NCI-H510A (cell line): Measurements from ENCODE around the gene ZNF248.
"Not testable (repeated sequence)": the region's sequence is repeated elsewhere in the genome, so short reads cannot be mapped to it uniquely, and the experiment has no call there.

Experiments
- DNase-seq: peaks from one replicate; lab custom pipeline; 2025; lab: John Stamatoyannopoulos, UW

ZNF248 gene

DNA sequence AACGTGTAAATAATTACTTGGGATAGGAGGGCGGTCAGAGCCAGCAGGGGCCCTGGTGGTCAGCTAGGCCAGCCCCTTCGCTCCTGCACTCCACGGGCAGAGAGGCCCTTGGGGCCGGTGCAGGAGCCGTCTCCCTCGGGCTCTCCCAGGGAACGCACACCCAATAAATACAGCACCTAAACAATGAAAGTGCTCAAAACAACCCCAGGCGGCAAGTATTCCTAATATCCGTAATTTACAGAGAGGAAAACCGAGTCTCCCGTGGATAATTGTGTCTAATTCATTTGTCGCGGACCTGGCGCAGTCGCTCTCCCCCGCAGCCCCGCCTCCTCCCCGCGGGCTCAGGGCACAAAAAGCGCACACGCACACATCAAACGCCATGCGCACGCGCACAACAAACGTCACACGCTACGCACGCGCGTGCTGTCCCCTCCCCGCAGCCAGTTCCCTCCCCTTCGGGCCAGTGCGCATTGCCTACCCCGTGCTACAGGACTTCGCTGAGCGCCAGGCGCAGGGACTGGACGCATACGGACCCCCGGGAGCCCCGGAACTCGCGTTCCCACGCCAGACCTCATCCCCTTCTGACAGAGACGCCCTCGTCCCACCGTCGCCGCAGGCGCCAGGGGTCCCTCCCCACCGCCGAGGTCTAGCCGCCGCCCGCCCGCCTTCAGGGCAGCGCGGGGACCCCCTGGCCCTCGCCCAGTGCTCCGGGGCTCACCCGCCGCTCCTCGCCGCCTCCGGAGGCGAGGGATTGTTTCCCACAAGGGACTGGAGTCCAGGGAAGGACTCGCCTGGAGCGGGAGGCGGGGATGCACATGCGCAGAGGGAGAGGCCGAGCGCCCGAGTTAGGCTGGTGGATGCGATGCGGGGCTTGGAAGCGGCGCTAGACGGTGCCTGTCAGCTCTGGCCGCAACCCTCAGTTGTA is at the start of gene ZNF248:
Gene ZNF248, minus strand, starts transcription at position 324 of the 925 bp plus-strand sequence. CDS start 1,300 bp downstream, outside the sequence.
- DNase-seq, result peak; percentile 71

DNA sequence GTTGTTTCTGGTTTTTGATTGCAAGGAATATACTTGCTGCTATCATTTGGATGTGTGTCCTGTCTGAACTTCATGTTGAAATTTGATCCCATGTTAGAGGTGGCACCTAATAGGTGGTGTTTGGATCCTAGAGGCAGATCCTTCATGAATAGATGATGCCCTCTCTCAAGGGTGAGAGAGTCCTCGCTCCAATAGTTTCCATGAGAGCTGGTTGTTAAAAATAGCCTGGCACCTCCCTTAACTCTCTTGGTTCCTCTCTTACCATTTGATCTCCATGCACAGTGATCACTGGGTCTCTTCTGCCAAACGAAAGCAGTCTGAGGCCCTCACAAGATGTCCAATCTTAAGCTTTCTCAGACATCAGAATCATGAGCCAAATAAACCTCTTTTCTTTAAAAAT is 49.0 kb upstream of the ZNF248 start:
- DNase-seq, result no peak

DNA sequence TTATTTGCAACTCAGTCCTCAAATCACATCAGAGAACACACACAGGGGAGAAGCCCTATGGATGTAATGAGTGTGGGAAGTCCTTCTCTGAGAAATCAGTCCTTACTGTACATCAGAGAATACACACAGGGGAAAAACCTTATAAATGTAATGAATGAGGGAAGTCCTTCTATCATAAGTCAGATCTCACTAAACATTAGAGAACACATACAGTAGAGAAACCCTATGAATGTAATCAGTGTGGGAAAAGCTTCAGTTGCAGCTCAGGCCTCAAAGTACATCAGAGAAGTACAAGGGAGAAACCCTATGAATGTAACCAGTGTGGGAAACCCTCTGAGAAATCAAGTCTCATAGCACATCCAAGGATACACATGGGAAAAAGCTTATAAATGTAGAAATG is 39.0 kb upstream of the ZNF248 start:
- DNase-seq, result no peak

- no peak for DNase-seq
These were observed 38.3 kb upstream of the ZNF248 start for GRCh38 chr10:37895674-37896073.

DNA sequence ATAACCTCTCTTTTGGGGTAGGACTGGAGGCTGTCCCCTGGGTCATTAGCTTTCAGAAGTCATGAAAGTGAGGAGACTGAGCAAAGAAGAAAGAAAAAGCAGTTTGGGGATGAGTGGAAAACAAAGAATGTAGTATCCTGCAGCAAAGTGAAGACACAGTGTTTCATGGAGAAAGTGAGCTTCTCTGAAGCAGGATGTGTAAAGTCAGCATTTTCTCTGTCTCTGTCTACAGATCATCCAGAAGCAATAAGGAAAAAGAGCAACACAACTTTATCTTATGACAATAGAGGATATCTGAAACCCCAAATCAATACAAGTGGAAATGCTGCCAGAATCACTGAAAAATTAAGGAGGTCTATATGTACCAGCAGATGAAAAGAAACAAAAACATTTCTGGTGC is 28.4 kb upstream of the ZNF248 start:
- DNase-seq, result no peak

DNA sequence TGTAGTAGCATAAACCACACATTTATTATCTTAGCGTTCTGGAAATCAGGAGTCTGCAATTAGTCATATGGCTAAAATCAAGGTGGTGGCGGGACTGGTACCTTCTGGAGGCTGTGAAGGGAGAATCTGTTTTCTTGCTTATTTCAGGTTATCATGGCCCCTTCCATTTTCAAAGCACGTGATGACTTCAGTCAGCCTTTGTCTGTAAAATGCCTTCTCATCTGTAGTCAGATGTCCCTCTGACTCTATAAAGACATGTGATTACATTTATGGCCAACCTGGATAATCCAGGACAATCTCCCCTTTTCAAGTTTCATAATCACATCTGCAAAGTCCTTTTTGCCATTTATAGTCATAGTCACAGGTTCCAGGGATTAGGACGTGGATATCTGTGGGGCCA is 15.5 kb upstream of the ZNF248 start:
- no peak for DNase-seq

- DNase-seq, result no peak
These were observed 14.9 kb upstream of the ZNF248 start for GRCh38 chr10:37872283-37872682.

DNA sequence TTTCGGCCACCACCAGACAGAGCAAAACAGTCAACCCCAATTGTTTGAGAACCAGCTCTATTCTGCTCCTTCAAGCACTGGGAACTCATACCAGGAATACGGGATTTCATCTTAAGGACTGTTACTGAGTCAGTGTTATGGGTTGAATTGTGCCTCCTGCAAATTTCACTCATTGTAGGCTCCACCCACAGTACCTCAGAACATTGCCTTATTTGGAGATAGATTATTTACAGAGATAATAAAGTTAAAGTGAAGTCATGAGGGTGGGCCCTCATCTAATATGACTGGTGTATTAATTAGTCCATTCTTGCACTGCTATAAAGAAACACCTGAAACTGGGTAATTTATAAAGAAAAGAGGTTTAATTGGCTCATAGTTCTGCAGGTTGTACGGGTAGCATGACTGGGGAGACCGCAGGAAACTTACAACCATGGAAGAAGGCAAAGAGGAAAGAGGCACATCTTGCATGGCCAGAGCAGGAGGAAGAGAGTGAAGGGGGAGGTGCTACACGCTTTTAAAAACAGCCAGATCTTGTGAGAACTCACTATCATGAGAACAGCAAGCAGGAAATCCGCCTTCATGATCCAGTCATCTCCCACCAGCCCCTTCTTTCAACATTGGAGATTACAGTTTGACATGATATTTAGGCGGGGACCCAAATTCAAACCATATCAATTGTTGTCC is 14.3 kb upstream of the ZNF248 start:
- DNase-seq, result no peak

DNA sequence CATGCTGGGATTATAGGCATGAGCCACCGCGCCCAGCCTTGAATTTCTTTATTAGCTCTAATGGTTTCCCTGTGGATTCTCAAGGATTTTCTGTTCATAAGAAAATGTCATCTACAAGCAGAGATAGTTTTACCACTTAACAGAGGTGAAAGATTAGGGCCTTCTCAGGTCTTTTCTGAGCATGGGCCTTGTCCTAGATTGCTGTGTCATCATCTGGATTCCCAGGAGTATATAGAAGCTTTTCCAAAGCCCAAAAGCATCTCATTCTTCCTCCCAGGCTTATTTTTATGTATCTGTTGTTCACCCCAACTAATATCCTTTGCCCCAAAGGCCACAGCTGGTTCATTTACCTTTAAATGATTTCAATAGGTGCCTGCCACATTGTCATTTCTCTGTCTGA is 13.7 kb upstream of the ZNF248 start:
- DNase-seq, result no peak

- DNase-seq, result no peak
These were observed 11.4 kb upstream of the ZNF248 start for GRCh38 chr10:37868796-37869195.

DNA sequence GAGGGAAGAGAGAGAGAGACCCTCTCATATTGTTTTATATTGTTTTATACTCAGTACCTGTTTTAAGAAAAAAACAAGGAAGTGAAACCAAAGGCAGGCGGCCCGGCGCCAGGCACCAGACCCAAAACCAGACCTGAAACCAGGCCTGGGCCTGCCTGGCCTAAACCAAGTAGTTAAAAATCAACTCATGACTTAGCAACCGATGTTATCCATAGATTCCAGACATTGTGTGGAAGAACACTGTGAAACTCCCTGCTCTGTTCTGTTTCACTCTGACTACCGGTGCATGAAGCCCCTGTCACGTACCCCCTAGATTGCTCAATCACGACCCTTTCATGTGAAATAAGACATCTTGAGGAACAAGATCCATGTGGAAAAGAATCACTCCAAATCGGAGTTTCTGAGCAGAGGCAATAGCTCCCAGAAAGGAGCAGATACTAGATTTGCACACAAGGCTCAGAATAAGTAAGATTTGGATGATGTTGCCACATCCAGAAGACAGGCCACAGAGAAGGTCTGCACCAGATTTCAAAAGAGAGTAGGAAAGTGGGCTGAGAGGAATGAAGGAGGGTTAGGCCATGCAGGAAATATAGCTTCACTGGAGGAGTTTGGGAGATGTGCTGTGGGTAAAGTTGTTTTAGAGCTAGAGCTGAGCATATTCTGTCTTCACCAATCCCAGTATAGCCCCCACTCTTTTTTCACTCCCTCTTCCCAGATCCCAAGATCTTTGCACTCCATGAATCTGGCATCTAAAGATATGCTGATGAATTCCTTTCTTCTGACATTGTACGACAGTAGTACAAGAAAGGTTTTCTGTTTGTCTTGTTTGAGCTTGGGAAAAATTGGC is 8.8 kb upstream of the ZNF248 start:
- no peak for DNase-seq

GRCh38 chr10:37865264-37865663 is 7.9 kb upstream of the ZNF248 start:
- DNase-seq, result no peak

DNA sequence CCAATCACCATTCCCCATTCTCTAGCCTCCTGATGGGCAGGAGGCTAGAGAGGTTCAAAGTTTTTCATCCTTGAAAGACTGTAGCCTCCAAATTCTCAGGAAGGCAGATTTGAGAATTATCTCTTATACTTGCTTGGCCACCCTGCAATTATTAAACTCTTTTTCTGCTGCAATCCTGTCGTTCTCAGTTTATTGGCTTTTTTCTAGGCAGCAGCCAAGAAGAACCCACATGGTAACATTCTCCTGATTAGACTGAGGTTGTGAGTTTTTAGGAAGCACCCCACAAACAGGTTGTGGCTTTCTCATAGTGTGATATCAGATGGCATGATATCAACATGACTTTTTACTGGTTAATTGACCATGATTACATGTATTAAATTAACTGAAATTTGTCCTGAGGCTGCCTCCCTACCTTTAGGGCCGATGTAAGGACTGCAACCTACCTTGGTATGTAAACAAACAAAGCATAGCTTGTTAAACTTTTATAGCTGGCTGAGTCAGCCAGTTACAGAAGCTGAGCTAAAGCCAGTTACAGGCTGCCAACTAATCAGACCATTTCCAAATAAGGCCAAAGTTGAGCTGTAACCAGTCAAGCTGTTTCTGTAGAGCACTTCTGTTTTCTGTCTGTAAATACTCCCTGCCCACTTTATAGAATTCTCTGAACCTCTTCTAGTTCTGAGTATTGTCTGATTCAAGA is 3.2 kb upstream of the ZNF248 start:
- DNase-seq, result no peak

- DNase-seq, result not testable (repeated sequence)
These were observed 1.9 kb upstream of the ZNF248 start for GRCh38 chr10:37859270-37859669.

GRCh38 chr10:37856881-37857286 is 526 bp downstream of the ZNF248 start:
- no peak for DNase-seq

- no peak for DNase-seq
These were observed 1.8 kb downstream of the ZNF248 start for GRCh38 chr10:37855636-37856035.

DNA sequence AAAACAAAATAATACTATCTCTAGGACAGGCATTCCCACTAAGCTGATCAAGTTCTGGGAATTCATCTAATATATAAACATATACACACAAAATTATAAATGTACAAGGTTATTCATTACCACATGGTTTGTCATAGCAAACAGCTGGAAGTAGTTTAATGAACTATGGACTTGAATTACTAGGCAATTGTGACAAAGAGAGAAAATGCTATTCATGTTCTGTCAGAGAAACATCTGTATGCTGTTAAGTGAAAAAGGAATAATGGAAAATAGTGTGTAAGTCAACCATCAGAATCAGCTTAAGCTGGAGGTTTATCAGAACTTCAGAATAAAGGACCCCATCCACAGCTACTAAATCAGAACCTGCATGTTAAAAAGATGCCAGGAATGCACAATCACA is 2.8 kb downstream of the ZNF248 start:
- DNase-seq, result no peak

- DNase-seq, result no peak
These were observed 12.8 kb downstream of the ZNF248 start for GRCh38 chr10:37844644-37845043.

GRCh38 chr10:37839243-37839642 is 18.2 kb downstream of the ZNF248 start:
- no peak for DNase-seq

- DNase-seq, result no peak
These were observed 25.7 kb downstream of the ZNF248 start for GRCh38 chr10:37831495-37832333.

DNA sequence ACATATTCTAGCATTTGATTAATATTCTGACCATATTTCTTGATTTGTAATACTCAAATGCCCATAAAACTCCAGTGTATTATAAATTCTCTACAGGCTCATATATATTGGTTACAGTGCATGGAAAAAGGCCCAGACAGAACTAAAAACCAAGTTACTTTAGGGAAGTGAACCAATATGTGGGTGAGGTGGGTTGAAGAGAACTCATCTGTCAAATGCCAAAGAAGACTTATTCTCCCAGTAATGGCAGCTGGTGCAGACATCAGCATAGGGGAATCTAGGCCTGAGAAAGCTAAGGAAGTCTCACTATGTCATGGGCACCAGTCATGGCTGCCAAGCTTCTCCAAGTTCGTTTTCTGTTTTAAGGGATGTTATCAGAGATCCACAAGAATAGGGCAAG is 30.6 kb downstream of the ZNF248 start:
- DNase-seq, result no peak
